Fibroblast of lung (primary cell): ENCODE data around the gene ACP2.

ENCODE experiments used
- EZH2 ChIP-seq: IDR thresholded peaks from 2 replicates; pipeline ENCODE4 v1.5.1; 2012; ENCODE audit warnings: low read length, control low read depth, mild to moderate bottlenecking; ENCODE audit errors: missing control alignments
- TF ChIP-seq, protein P1 (sequence below), 2 donors: IDR thresholded peaks in 1 of 2; conservative IDR thresholded peaks in 1 of 2; 1 replicate in 1 of 2; 2 replicates in 1 of 2; pipeline ENCODE4 v1.5.1; 2011 to 2012; ENCODE audit warnings: low read length in 2 of 2, control low read depth in 1 of 2, inconsistent platforms in 1 of 2, low read depth in 1 of 2, mild to moderate bottlenecking in 1 of 2

- TF ChIP-seq, protein P1, sequence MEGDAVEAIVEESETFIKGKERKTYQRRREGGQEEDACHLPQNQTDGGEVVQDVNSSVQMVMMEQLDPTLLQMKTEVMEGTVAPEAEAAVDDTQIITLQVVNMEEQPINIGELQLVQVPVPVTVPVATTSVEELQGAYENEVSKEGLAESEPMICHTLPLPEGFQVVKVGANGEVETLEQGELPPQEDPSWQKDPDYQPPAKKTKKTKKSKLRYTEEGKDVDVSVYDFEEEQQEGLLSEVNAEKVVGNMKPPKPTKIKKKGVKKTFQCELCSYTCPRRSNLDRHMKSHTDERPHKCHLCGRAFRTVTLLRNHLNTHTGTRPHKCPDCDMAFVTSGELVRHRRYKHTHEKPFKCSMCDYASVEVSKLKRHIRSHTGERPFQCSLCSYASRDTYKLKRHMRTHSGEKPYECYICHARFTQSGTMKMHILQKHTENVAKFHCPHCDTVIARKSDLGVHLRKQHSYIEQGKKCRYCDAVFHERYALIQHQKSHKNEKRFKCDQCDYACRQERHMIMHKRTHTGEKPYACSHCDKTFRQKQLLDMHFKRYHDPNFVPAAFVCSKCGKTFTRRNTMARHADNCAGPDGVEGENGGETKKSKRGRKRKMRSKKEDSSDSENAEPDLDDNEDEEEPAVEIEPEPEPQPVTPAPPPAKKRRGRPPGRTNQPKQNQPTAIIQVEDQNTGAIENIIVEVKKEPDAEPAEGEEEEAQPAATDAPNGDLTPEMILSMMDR (conservative IDR thresholded peaks at IDR 0.05 in 1 of 2, IDR thresholded peaks at IDR 0.05 in 1 of 2; ENCODE audit: low read depth in 1 of 2, low read length in 2 of 2) = no peak
- no peak for TF ChIP-seq EZH2
Measured at GRCh38 chr11:47257177-47257516, 8.5 kb upstream of the ACP2 start.
